B cell (primary cell): ENCODE measurements around the gene PLEKHG4B.

Experiments
- CTCF ChIP-seq: fragments of 200-600 bp; IDR thresholded peaks from one replicate; pipeline ENCODE4 v1.8.0; 2022; ENCODE audit warnings: antibody characterized with exemption, mild to moderate bottlenecking
- EZH2 ChIP-seq: IDR thresholded peaks from 2 replicates; pipeline ENCODE4 v1.6.1; 2012; ENCODE audit warnings: borderline replicate concordance, low read depth, mild to moderate bottlenecking, moderate library complexity, low read length; ENCODE audit not compliant: insufficient read depth, poor library complexity, severe bottlenecking

GRCh38 chr5:139579-140442 lies 47.8 kb downstream of the PLEKHG4B start:
- TF ChIP-seq CTCF (no peak), EZH2 (no peak)
